GM19467 (cell line): ENCODE data around the gene PRKAR1B.

Experiments used
- ATAC-seq: cut with Tn5 transposase; IDR thresholded peaks from one replicate; pipeline ENCODE4 v1.9.1; 2021; ENCODE audit warnings: mild to moderate bottlenecking, moderate library complexity; ENCODE audit not compliant: unreplicated experiment

Gene PRKAR1B

GRCh38 chr7:725223-726005 lies 1.7 kb downstream of the PRKAR1B start:
- ATAC-seq, result no peak

- ATAC-seq, result no peak
Observed at GRCh38 chr7:724298-724697, 2.8 kb downstream of the PRKAR1B start.

GRCh38 chr7:723541-723940 lies 3.5 kb downstream of the PRKAR1B start:
- no peak for ATAC-seq

GRCh38 chr7:721619-722248 lies 5.3 kb downstream of the PRKAR1B start:
- ATAC-seq, result no peak

- no peak for ATAC-seq
Observed at GRCh38 chr7:716636-717035, 10.4 kb downstream of the PRKAR1B start.

GRCh38 chr7:716222-716621 lies 10.9 kb downstream of the PRKAR1B start:
- no peak for ATAC-seq

GRCh38 chr7:714251-714671 lies 12.8 kb downstream of the PRKAR1B start:
- ATAC-seq, result no peak

GRCh38 chr7:713488-714230 lies 13.4 kb downstream of the PRKAR1B start:
- no peak for ATAC-seq

- no peak for ATAC-seq
Observed at GRCh38 chr7:713139-713457, 14.0 kb downstream of the PRKAR1B start.

GRCh38 chr7:712381-713138 lies 14.5 kb downstream of the PRKAR1B start:
- ATAC-seq, result no peak

GRCh38 chr7:711922-712380 lies 15.1 kb downstream of the PRKAR1B start:
- ATAC-seq, result no peak

GRCh38 chr7:711093-711921 lies 15.8 kb downstream of the PRKAR1B start:
- no peak for ATAC-seq

- no peak for ATAC-seq
Observed at GRCh38 chr7:710161-710560, 16.9 kb downstream of the PRKAR1B start.

- ATAC-seq, result no peak
Observed at GRCh38 chr7:707296-708000, 19.6 kb downstream of the PRKAR1B start.

- ATAC-seq, result no peak
Observed at GRCh38 chr7:706721-707120, 20.4 kb downstream of the PRKAR1B start.

GRCh38 chr7:703049-703448 lies 24.0 kb downstream of the PRKAR1B start:
- ATAC-seq, result no peak

- ATAC-seq, result no peak
Observed at GRCh38 chr7:701086-701671, 25.9 kb downstream of the PRKAR1B start.

- ATAC-seq, result no peak
Observed at GRCh38 chr7:699476-700170, 27.5 kb downstream of the PRKAR1B start.
